Adipocyte (in vitro differentiated cells): Measurements from ENCODE around the gene CDH4.
A peak's percentile ranks its signal among the peaks of the same experiment; 100 is the strongest.

Source experiments
- DNase-seq: peaks from one replicate; pipeline ENCODE4 v3.0.0-alpha.2; 2015; ENCODE audit warnings: low read depth
- H3K27me3 ChIP-seq: replicated peaks from 2 replicates; pipeline ENCODE4 v1.7.0; 2013; ENCODE audit warnings: mild to moderate bottlenecking, low read length, moderate library complexity; ENCODE audit not compliant: control insufficient read depth, insufficient read depth
- H3K36me3 ChIP-seq: 2 replicates; pipeline ENCODE4 v1.7.0; 2013; ENCODE audit warnings: low read length, mild to moderate bottlenecking, moderate library complexity; ENCODE audit not compliant: control insufficient read depth, insufficient read depth, severe bottlenecking
- H3K4me1 ChIP-seq: 2 replicates; pipeline ENCODE4 v1.7.0; 2013; ENCODE audit warnings: mild to moderate bottlenecking, low read length, moderate library complexity; ENCODE audit not compliant: control insufficient read depth, insufficient read depth
- H3K4me3 ChIP-seq: 2 replicates; pipeline ENCODE4 v1.7.0; 2013; ENCODE audit warnings: mild to moderate bottlenecking, low read length, moderate library complexity
- H3K9ac ChIP-seq: 2 replicates; pipeline ENCODE4 v1.7.0; 2013; ENCODE audit warnings: mild to moderate bottlenecking, low read length, moderate library complexity
- H3K9me3 ChIP-seq: 2 replicates; pipeline ENCODE4 v1.7.0; 2013; ENCODE audit warnings: mild to moderate bottlenecking, low read length, moderate library complexity; ENCODE audit not compliant: control insufficient read depth

Gene CDH4

DNA sequence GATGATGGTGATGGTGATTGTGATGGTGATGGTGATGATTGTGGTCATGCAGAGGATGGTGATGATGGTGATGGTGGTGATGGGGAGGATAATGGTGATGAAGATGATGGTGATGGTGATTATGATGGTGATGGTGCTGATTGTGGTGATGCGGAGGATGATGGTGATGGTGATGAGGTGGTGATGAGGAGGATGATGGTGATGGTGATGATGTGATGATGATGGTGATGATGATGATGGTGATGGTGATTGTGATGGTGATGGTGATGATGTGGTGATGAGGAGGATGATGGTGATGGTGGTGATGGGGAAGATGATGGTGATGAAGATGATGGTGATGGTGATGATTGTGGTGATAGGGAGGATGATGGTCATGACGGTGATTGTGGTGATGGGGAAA, 333.7 kb downstream of the CDH4 start:
- Histone ChIP-seq H3K4me3 (no peak overlapping the region), H3K9me3 (no peaks in the 10 kb centered on the region), H3K4me1 (peaks cover 19% of the 10 kb centered on the region), H3K9ac (no peak overlapping the region), H3K27me3 (no peaks in the 10 kb centered on the region), H3K36me3 (no peaks in the 10 kb centered on the region)
- no peak for DNase-seq

DNA sequence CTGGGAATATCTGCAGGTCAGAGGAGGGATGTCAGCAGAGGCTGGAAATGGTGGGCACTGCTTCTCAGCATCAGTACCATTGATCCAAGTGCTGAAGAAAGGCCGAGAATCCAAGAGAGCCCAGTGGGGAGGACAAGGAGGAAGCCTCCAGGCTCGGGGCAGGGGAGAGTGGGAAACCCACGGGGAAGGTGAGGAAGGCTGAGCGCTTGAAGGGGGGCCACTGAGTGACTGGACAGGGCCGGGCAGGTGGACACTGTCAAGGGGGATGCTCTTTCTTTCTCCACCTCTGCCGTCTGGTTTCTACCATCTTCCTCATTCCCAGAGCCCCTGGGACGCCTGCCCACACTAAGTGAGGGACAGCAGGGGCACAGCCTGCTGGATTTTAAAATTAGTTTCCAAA, 335.0 kb downstream of the CDH4 start:
- no peak overlapping the region for H3K4me3 ChIP-seq
- H3K36me3 ChIP-seq = no peaks in the 10 kb centered on the region

DNA sequence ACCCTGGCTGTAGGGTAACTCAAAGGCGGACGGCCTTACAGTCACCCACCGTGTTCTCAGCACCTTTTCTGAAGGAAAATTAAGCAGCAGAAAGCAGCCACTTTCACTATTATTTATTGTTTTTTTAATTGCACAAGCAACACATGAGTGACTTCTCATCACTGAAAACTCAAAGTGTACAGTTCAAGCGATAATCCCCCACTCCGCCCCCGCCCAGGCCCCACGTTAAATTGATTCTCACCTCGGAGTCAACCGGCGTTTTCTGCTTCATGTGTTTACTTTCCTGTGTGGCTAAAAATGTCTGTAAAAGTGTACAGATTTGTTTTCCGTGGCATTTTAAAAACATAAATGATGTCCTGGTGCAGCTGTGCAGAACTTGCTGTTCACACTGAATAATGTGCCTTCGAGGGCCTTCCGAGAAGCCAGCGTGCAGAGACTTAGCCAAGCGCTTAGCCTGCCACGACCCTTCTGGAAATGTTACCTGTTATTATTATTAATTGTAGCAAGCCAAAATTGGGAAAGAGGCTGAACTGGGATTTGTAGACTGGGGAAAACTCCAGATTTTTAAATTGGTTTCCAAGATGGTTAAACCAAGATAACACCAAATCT, 335.7 kb downstream of the CDH4 start:
- Histone ChIP-seq H3K9me3 (peaks cover 14% of the 10 kb centered on the region), H3K4me3 (no peak overlapping the region), H3K27me3 (no peaks in the 10 kb centered on the region), H3K4me1 (peaks cover 19% of the 10 kb centered on the region), H3K36me3 (no peaks in the 10 kb centered on the region), H3K9ac (no peak overlapping the region)
- no peak for DNase-seq

More for the DNA sequence above, 335.0 kb downstream of the CDH4 start:
- Histone ChIP-seq H3K9me3 (peaks cover 7% of the 10 kb centered on the region), H3K9ac (no peak overlapping the region), H3K4me1 (peaks cover 19% of the 10 kb centered on the region), H3K27me3 (no peaks in the 10 kb centered on the region)
- DNase-seq = no peak

DNA sequence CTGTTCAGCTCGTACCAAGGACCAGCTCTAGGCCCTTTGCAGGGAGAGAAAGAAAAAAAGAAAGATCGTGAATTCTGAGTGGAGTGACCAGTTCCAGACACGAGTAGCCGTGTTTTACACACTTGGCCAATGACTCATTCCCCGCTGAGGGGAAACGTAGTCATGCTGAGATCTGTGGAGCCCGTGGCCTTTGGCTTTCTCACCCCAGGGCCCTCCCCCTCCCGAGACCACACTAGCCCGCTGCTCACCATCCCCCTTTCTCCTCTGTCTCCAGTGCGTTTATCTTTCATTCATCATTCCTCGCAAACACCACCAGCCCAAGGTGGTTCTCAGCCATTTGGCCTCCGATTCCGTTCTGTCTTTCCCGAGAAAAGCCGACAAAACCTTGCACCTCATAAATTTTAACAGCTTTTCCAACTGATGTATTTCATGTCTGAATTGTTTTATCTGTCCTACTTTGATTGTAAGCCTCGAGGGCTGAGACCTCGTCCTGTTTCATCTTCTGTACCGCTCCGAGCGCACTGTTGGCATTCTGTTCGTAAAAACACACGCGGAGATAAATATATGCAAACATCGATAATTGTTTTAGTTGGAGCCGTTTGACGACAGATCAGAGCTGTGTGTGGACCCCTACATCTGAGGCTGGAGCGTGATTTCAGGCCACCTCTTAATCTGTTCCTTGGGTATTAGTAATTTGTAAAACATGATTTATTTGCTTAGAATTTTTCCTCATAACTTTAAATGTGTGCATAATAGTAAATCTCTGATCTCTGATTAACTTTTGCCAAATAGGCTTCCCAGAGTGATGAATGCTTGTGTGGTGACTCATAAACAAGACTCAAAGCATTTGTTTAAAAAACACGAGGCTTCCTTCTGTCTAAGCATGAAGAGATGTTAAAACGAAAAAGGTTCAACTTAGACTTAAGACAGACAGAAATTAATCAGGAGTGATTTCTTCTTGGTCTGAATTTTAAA, 336.6 kb downstream of the CDH4 start:
- Histone ChIP-seq H3K36me3 (no peaks in the 10 kb centered on the region), H3K27me3 (no peaks in the 10 kb centered on the region), H3K4me3 (peak overlapping the region; percentile 67), H3K4me1 (peaks cover 19% of the 10 kb centered on the region), H3K9me3 (peaks cover 18% of the 10 kb centered on the region), H3K9ac (peak overlapping the region; percentile 22)
- DNase-seq = peak; percentile 1

DNA sequence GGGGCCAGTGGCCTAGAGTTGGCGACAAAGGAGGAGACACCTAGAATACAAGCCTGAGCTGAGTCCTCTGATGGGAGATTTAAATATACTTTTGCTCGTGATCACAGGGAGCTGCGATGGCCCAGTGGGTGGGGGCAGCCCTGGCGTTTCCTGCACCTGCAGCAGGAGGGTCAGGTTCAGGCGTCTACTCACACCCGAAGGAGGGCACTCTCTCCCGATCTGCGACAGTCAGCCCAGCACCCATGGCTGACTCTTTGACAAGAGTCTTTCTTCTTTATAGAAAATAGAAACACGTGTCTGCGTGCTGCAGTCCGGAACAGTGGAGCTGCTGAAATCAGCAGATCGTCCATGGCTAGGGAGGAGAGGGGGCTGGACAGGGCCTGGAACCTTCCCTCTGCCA, 338.2 kb downstream of the CDH4 start:
- Histone ChIP-seq H3K9ac (no peak overlapping the region), H3K9me3 (peaks cover 18% of the 10 kb centered on the region), H3K4me3 (no peak overlapping the region), H3K36me3 (no peaks in the 10 kb centered on the region), H3K4me1 (peaks cover 19% of the 10 kb centered on the region), H3K27me3 (no peaks in the 10 kb centered on the region)
- DNase-seq = no peak

DNA sequence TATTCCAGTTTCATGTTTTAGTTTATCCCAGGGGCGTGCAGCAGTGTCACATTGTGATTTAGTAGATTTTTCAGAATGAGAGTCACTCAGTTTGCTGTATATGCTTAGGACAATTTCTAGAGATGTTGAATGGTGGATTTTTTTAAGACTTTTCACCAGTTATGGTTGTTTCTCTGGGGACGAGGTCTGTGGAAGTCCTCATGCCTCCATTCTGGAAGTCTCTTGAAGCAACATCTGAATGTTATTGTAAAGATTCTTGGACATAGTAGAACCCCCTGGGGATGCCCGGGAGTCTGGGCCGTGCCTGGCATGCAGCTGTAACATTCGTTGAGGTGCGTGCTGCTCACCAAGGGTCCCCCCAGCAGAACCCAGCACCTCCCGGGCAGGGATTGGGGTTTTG, 341.5 kb downstream of the CDH4 start:
- Histone ChIP-seq H3K4me1 (peaks cover 10% of the 10 kb centered on the region), H3K36me3 (no peaks in the 10 kb centered on the region), H3K27me3 (no peaks in the 10 kb centered on the region), H3K4me3 (no peak overlapping the region), H3K9me3 (peaks cover 30% of the 10 kb centered on the region), H3K9ac (no peak overlapping the region)
- DNase-seq = no peak

DNA sequence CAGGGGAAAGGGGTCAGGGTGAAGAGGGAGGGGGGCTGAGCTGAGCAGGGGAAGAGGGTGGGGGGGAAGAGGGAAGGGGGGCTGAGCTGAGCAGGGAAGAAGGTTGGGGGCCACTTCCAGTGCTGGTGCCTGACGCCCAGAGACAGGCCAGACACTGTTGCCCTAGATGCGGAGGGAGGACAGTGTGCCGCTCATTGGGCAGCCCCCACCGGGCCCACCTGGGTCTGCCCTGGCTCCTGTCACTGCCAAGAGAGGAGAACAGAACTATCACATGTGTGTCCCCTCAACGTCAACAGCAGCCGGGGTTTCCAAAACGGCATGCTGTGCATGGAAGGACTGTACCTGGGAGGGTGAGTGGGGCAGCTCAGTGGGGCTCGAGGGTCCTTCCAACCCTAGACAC, 342.1 kb downstream of the CDH4 start:
- no peaks in the 10 kb centered on the region for H3K27me3 ChIP-seq
- H3K9me3 ChIP-seq = peaks cover 30% of the 10 kb centered on the region
- H3K4me3 ChIP-seq = no peak overlapping the region
- no peak for DNase-seq
- no peak overlapping the region for H3K9ac ChIP-seq
- no peaks in the 10 kb centered on the region for H3K36me3 ChIP-seq
- peaks cover 3% of the 10 kb centered on the region for H3K4me1 ChIP-seq

DNA sequence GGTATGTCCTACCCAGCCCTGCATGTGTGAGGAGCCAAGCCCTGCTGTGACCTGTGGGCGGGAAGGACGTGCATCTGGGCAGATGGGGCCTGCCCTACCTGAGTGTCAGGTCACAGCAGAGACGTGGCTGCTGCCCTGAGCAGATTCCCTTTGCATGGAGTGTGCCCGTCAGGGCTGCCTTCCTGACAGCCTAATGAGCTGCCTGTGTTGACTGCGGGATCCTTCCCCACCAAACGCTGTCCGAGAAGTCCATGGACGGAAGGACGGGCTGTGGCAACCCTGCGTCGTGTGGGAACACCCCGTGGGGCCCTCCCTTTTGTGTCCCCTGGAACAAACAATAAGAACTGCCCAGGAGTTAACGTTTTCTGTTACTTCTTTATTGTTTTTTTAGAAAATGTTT, 343.2 kb downstream of the CDH4 start:
- Histone ChIP-seq H3K27me3 (peaks cover 3% of the 10 kb centered on the region), H3K9me3 (peaks cover 30% of the 10 kb centered on the region), H3K4me3 (no peak overlapping the region), H3K36me3 (no peaks in the 10 kb centered on the region), H3K4me1 (no peaks in the 10 kb centered on the region), H3K9ac (no peak overlapping the region)
- DNase-seq = no peak

DNA sequence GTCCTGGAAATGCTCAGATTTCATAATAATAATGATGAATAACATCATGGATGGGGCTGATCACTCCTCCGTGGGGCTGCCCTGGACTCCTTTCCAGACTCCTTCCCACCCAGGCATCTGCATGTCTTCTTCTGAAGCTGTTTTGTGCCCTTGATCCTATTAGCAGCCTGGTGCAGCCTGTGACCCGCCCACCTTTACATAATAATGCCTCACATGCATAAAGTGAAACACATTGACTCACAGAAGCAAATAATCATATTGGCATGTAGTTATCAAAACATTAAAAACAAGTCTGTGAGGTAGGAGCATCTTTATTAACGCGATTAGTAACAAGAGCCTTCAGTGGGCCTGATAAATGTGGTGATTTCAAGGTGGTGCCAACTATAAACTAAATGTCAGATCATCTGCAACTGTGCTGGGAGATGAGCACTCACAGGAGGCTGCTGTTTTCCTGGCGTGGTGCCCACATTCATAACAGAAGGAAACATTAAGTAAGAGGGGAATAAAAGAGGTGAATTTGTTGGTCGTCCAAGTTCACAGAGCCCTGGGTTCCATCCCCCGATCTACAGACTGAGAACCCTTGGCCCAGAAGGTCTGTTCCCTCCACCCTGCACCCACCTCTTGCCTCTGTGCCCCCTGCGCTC, 344.7 kb downstream of the CDH4 start:
- Histone ChIP-seq H3K27me3 (peaks cover 3% of the 10 kb centered on the region), H3K9me3 (peaks cover 25% of the 10 kb centered on the region), H3K9ac (no peak overlapping the region), H3K4me1 (no peaks in the 10 kb centered on the region), H3K36me3 (no peaks in the 10 kb centered on the region), H3K4me3 (no peak overlapping the region)
- DNase-seq = no peak

DNA sequence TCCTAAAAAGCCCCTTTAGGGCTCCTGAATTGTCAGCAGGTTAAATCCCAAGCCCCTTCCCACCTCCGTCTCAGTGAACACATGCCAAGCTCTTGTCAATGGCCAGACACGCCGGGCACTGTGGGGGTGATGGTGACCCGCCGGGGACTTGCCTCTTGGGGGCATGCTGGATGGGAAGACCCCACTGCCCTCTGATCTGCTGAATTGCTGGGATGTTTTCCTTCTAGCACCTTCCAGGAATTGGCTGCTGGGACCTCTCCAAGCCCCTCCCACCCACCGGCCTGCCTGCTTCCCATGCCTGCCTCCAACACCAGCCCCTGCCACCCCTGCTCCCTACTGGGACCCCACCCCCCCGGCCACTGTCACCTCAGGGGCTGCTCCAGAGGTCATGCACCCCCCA, 345.9 kb downstream of the CDH4 start:
- no peak for DNase-seq
- no peaks in the 10 kb centered on the region for H3K4me1 ChIP-seq
- H3K9ac ChIP-seq = no peak overlapping the region
- no peaks in the 10 kb centered on the region for H3K36me3 ChIP-seq
- H3K9me3 ChIP-seq = peaks cover 14% of the 10 kb centered on the region
- no peak overlapping the region for H3K4me3 ChIP-seq
- H3K27me3 ChIP-seq = peaks cover 3% of the 10 kb centered on the region

DNA sequence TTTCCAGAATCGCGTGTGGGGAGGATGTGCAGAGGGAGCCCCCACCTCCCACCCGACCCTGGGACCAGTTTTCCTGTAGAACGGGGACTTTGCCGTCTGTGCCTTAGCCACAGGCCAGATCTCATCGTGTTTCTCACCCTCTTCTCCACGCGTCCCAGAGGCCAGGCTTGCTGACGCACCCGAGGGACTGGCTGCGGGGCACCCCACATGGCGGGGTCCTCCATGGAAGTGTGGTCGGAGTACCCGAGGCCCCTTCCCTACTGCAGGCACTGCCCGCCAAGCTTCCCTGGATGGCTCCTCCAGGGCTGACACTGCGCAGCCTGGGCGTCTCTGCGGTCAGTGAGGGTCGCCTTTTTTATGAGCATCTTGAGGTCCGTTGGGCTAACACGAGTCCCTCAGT, 346.5 kb downstream of the CDH4 start:
- no peaks in the 10 kb centered on the region for H3K36me3 ChIP-seq
- H3K27me3 ChIP-seq = peaks cover 3% of the 10 kb centered on the region
- H3K9ac ChIP-seq = no peak overlapping the region
- DNase-seq = no peak
- H3K4me3 ChIP-seq = no peak overlapping the region
- H3K4me1 ChIP-seq = no peaks in the 10 kb centered on the region
- H3K9me3 ChIP-seq = peaks cover 18% of the 10 kb centered on the region
